ENCODE results near the gene BIRC2.

Gene BIRC2

DNA sequence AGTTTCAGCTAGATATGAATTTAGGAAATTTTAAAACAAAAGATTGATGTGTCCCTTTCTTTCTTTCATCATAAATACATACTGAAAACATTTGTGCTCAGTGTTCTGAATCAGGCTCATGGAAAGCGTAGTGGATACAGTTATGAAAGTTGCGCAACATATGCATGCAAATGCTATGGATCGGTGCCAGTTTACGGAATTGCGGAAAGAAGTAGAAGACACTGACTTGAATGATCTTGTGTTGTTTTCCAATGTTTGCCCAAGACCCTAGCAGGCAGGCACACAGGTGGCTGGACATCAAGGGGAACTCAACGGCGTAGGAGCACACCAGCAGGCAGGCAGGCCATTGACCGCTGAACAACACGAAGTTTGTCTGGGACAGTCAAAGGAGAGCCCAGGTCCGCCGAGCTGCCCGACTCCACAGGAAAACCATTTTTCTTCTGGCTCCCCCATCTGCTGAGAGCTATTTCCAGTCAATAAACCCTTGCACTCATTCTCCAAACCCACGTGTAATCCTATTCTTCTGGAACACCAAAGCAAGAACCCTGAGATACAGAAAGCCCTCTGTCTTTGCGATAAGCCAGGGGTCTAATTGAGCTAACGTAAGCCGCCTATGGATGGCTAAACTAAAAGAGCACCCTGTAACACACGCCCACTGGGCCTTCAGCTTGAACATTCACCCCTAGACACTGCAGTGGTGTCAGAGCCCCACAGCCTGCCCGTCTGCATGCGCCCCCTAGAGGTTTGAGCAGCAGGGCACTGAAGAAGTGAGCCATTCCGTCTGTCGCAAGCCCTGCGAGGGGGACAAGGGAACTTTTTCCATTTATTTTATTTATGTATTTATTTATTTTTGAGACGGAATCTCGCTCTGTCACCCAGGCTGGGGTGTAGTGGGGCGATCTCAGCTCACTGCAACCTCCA lies 37.1 kb upstream of the BIRC2 start:
- no peak overlapping the region for H2BK5ac ChIP-seq (ENCODE audit: low read depth, low read length, poor library complexity)
- no peak overlapping the region for H3K18ac ChIP-seq (ENCODE audit: low read length)
- H2AK5ac ChIP-seq (ENCODE audit: low read length) = no peak overlapping the region
- H3K4ac ChIP-seq (ENCODE audit: low read depth, low read length) = no peak overlapping the region
- no peak overlapping the region for H4K91ac ChIP-seq (ENCODE audit: low read depth, low read length)
- no peak overlapping the region for H2AFZ ChIP-seq (ENCODE audit: insufficient read depth, low read length, poor library complexity)
- no peak overlapping the region for H2BK12ac ChIP-seq (ENCODE audit: low read length)
- no peak overlapping the region for H4K8ac ChIP-seq (ENCODE audit: low read depth, low read length)
- H3K27me3 ChIP-seq (ENCODE audit: insufficient read depth, low read length) = no peaks in the 10 kb centered on the region
- no peak overlapping the region for H4K12ac ChIP-seq (ENCODE audit: low read depth, low read length)
- H3K4me3 ChIP-seq (ENCODE audit: low read depth, low read length) = no peak overlapping the region
- H3K23ac ChIP-seq (ENCODE audit: low read length) = no peak overlapping the region
- no peak overlapping the region for H3K27ac ChIP-seq (ENCODE audit: low read depth, low read length)
- H3K79me1 ChIP-seq (ENCODE audit: low read length) = no peaks in the 10 kb centered on the region
- no peak overlapping the region for H3K9ac ChIP-seq (ENCODE audit: low read length)
- H3K4me2 ChIP-seq (ENCODE audit: low read length) = no peak overlapping the region
- H2BK120ac ChIP-seq (ENCODE audit: insufficient read depth, low read length, poor library complexity) = no peak overlapping the region
- no CpG with 5 or more reads among the region's 25 CpGs for WGBS (ENCODE audit: extremely low coverage, insufficient coverage, insufficient read length)
- no peaks in the 10 kb centered on the region for H3K4me1 ChIP-seq (ENCODE audit: control insufficient read depth in 1 of 2, insufficient read depth in 2 of 2, low read length in 2 of 2)
- DNase-seq = no peak
- H3K9me3 ChIP-seq (ENCODE audit: insufficient read depth, low read depth, low read length) = peaks cover 2% of the 10 kb centered on the region
- no peaks in the 10 kb centered on the region for H3K79me2 ChIP-seq (ENCODE audit: control insufficient read depth, insufficient read depth, low read length, poor library complexity)
- H3K14ac ChIP-seq (ENCODE audit: low read length) = no peak overlapping the region
- no peaks in the 10 kb centered on the region for H3K36me3 ChIP-seq (ENCODE audit: control insufficient read depth in 1 of 2, insufficient read depth in 2 of 2, low read length in 2 of 2)

DNA sequence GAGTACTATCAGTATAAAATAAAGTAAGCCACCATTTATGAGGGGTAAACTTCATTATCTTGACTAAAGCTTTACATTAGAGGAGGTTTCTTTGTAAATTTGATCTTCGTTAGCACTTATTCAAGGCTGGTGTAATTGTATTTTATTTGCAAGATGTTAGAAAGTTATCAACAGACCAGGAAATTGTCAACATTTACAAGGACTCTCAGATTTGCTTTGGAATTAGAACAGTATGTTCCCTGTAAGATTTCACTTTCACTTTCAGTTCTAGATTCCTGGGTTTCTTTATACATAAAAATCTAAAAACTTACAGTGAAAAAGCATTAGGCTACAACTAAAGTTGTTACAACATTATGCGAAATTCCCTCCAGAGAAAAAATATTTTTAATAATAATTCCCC lies 34.3 kb upstream of the BIRC2 start:
- no peak overlapping the region for H3K4ac ChIP-seq (ENCODE audit: low read depth, low read length)
- H2BK5ac ChIP-seq (ENCODE audit: low read depth, low read length, poor library complexity) = no peak overlapping the region
- H3K4me1 ChIP-seq (ENCODE audit: control insufficient read depth in 1 of 2, insufficient read depth in 2 of 2, low read length in 2 of 2) = no peaks in the 10 kb centered on the region
- H2AFZ ChIP-seq (ENCODE audit: insufficient read depth, low read length, poor library complexity) = no peak overlapping the region
- H4K91ac ChIP-seq (ENCODE audit: low read depth, low read length) = no peak overlapping the region
- no peaks in the 10 kb centered on the region for H3K27me3 ChIP-seq (ENCODE audit: insufficient read depth, low read length)
- H4K8ac ChIP-seq (ENCODE audit: low read depth, low read length) = no peak overlapping the region
- H2BK120ac ChIP-seq (ENCODE audit: insufficient read depth, low read length, poor library complexity) = no peak overlapping the region
- peaks cover 2% of the 10 kb centered on the region for H3K9me3 ChIP-seq (ENCODE audit: insufficient read depth, low read depth, low read length)
- no peak overlapping the region for H3K4me2 ChIP-seq (ENCODE audit: low read length)
- no peak overlapping the region for H3K23ac ChIP-seq (ENCODE audit: low read length)
- H3K18ac ChIP-seq (ENCODE audit: low read length) = no peak overlapping the region
- H2BK12ac ChIP-seq (ENCODE audit: low read length) = no peak overlapping the region
- no peaks in the 10 kb centered on the region for H3K79me1 ChIP-seq (ENCODE audit: low read length)
- H3K27ac ChIP-seq (ENCODE audit: low read depth, low read length) = no peak overlapping the region
- H3K14ac ChIP-seq (ENCODE audit: low read length) = no peak overlapping the region
- no peak overlapping the region for H3K4me3 ChIP-seq (ENCODE audit: low read depth, low read length)
- no CpG with 5 or more reads among the region's 2 CpGs for WGBS (ENCODE audit: extremely low coverage, insufficient coverage, insufficient read length)
- DNase-seq = peak in 1 of 2 donors; percentile 47
- no peak overlapping the region for H4K12ac ChIP-seq (ENCODE audit: low read depth, low read length)
- no peaks in the 10 kb centered on the region for H3K36me3 ChIP-seq (ENCODE audit: control insufficient read depth in 1 of 2, insufficient read depth in 2 of 2, low read length in 2 of 2)
- H3K79me2 ChIP-seq (ENCODE audit: control insufficient read depth, insufficient read depth, low read length, poor library complexity) = no peaks in the 10 kb centered on the region
- no peak overlapping the region for H2AK5ac ChIP-seq (ENCODE audit: low read length)
- no peak overlapping the region for H3K9ac ChIP-seq (ENCODE audit: low read length)

DNA sequence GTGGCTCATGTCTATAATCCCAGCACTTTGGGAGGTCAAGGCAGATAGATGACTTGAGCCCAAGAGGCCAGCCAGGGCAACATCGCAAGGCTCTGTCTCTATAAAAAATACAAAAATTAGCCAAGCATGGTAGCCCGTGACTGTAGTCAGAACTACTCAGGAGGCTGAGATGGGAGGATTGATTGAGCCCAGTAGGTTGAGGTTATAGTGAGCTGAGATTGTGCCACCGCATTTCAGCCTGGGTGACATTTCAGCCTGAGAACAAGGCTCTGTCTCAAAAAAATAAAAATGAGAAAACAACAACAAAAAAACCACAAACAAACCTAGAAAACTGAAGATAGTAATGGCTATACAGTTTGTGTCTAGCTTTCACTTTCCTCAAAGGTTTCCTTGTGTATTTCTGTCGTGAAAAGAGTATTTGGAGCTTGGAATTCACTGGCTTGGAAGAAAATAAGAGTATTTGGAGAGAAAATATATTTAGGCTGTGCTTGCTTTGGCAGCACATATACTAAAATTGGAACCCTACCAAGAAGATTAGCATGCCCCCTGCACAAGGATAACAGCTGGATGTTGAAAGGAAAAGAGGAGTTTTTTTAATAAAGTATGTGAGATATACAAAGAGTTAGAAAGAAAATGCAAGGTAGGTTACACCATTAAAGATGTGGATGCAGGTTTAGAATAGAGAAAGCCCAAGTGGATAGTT lies 33.6 kb upstream of the BIRC2 start:
- Histone ChIP-seq H2BK120ac (ENCODE audit: insufficient read depth, low read length, poor library complexity) (no peak overlapping the region), H3K18ac (ENCODE audit: low read length) (no peak overlapping the region), H3K79me2 (ENCODE audit: control insufficient read depth, insufficient read depth, low read length, poor library complexity) (no peaks in the 10 kb centered on the region), H3K27ac (ENCODE audit: low read depth, low read length) (no peak overlapping the region), H4K91ac (ENCODE audit: low read depth, low read length) (no peak overlapping the region), H3K79me1 (ENCODE audit: low read length) (no peaks in the 10 kb centered on the region), H3K9me3 (ENCODE audit: insufficient read depth, low read depth, low read length) (peaks cover 2% of the 10 kb centered on the region), H3K27me3 (ENCODE audit: insufficient read depth, low read length) (no peaks in the 10 kb centered on the region), H2AK5ac (ENCODE audit: low read length) (no peak overlapping the region), H4K8ac (ENCODE audit: low read depth, low read length) (no peak overlapping the region), H2AFZ (ENCODE audit: insufficient read depth, low read length, poor library complexity) (no peak overlapping the region), H3K9ac (ENCODE audit: low read length) (no peak overlapping the region), H2BK12ac (ENCODE audit: low read length) (no peak overlapping the region), H2BK5ac (ENCODE audit: low read depth, low read length, poor library complexity) (no peak overlapping the region), H3K14ac (ENCODE audit: low read length) (no peak overlapping the region), H3K36me3 (ENCODE audit: control insufficient read depth in 1 of 2, insufficient read depth in 2 of 2, low read length in 2 of 2) (no peaks in the 10 kb centered on the region), H3K23ac (ENCODE audit: low read length) (no peak overlapping the region), H3K4ac (ENCODE audit: low read depth, low read length) (no peak overlapping the region), H3K4me2 (ENCODE audit: low read length) (no peak overlapping the region), H3K4me3 (ENCODE audit: low read depth, low read length) (no peak overlapping the region), H4K12ac (ENCODE audit: low read depth, low read length) (no peak overlapping the region), H3K4me1 (ENCODE audit: control insufficient read depth in 1 of 2, insufficient read depth in 2 of 2, low read length in 2 of 2) (no peaks in the 10 kb centered on the region)
- no peak for DNase-seq
- WGBS (ENCODE audit: extremely low coverage, insufficient coverage, insufficient read length) = no CpG with 5 or more reads among the region's 4 CpGs

- Histone ChIP-seq H4K12ac (ENCODE audit: low read depth, low read length) (no peak overlapping the region), H3K27me3 (ENCODE audit: insufficient read depth, low read length) (no peaks in the 10 kb centered on the region), H2BK12ac (ENCODE audit: low read length) (no peak overlapping the region), H3K36me3 (ENCODE audit: control insufficient read depth in 1 of 2, insufficient read depth in 2 of 2, low read length in 2 of 2) (no peaks in the 10 kb centered on the region), H3K4me3 (ENCODE audit: low read depth, low read length) (no peak overlapping the region), H3K9ac (ENCODE audit: low read length) (no peak overlapping the region), H3K9me3 (ENCODE audit: insufficient read depth, low read depth, low read length) (peaks cover 2% of the 10 kb centered on the region), H3K18ac (ENCODE audit: low read length) (no peak overlapping the region), H4K8ac (ENCODE audit: low read depth, low read length) (no peak overlapping the region), H2AFZ (ENCODE audit: insufficient read depth, low read length, poor library complexity) (no peak overlapping the region), H4K91ac (ENCODE audit: low read depth, low read length) (no peak overlapping the region), H3K23ac (ENCODE audit: low read length) (no peak overlapping the region), H3K79me2 (ENCODE audit: control insufficient read depth, insufficient read depth, low read length, poor library complexity) (no peaks in the 10 kb centered on the region), H2BK120ac (ENCODE audit: insufficient read depth, low read length, poor library complexity) (no peak overlapping the region), H3K4me1 (ENCODE audit: control insufficient read depth in 1 of 2, insufficient read depth in 2 of 2, low read length in 2 of 2) (no peaks in the 10 kb centered on the region), H3K14ac (ENCODE audit: low read length) (no peak overlapping the region), H2BK5ac (ENCODE audit: low read depth, low read length, poor library complexity) (no peak overlapping the region), H3K27ac (ENCODE audit: low read depth, low read length) (no peak overlapping the region), H3K4me2 (ENCODE audit: low read length) (no peak overlapping the region), H3K4ac (ENCODE audit: low read depth, low read length) (no peak overlapping the region), H3K79me1 (ENCODE audit: low read length) (no peaks in the 10 kb centered on the region), H2AK5ac (ENCODE audit: low read length) (no peak overlapping the region)
- no peak for DNase-seq
- WGBS (ENCODE audit: extremely low coverage, insufficient coverage, insufficient read length) = no CpG with 5 or more reads among the region's 2 CpGs
These were observed 32.2 kb upstream of the BIRC2 start for GRCh38 chr11:102314784-102315183.

Measured in trophoblast cell (in vitro differentiated cells and primary cell).